ENCODE data around the gene INO80B. TPM values are rescaled to one million over a fixed set of nuclear protein-coding genes. Genes with fewer than 3 reads are reported as not detected.
A peak's percentile ranks its signal among the peaks of the same experiment; 100 is the strongest.

Gene INO80B
- total RNA-seq, 2 experiments from 2014 or later = 41.3 to 41.8 TPM

GRCh38 chr2:74423231-74424095 lies 31.4 kb upstream of the INO80B start:
- Mint-ChIP-seq H3K27ac (peak overlapping the region; percentile 96), H3K9me3 (no peaks in the 10 kb centered on the region), H3K36me3 (ENCODE audit: low read depth) (peaks cover 16% of the 10 kb centered on the region), H3K4me1 (ENCODE audit: low read depth) (peaks cover 30% of the 10 kb centered on the region), H3K27me3 (no peaks in the 10 kb centered on the region), H3K4me3 (peak overlapping the region; percentile 100)
- intact Hi-C loops (cut with DNase I, micrococcal nuclease) = loop anchor here in 1 of 2 experiments (5.0 kb wide), 1 partner anchor 49 kb away; the partner anchor contains the start of gene MRPL53
- no peak for TF ChIP-seq CTCF (IDR thresholded peaks at IDR 0.05)
- ATAC-seq (ENCODE audit: poor library complexity) = no peak
- H3K4me1 ChIP-seq (ENCODE audit: insufficient read depth, low read length) = peaks cover 20% of the 10 kb centered on the region
- H3K36me3 ChIP-seq (ENCODE audit: insufficient read depth, low read length) = peaks cover 11% of the 10 kb centered on the region
- ChIA-PET CTCF (no interaction called here), POLR2A (interaction anchor here (1.1 to 2.9 kb wide), 3 partner anchors 10 to 31 kb away, joined by 3 to 23 read pairs (median 3); partner anchors contain the start of gene INO80B)
- H3K27me3 ChIP-seq (ENCODE audit: control insufficient read depth in 1 of 2, insufficient read depth in 2 of 2, low read length in 2 of 2) = no peaks in the 10 kb centered on the region
- H3K4me3 ChIP-seq (ENCODE audit: low read length) = no peak overlapping the region
- no peak for DNase-seq
- no peaks in the 10 kb centered on the region for H3K9me3 ChIP-seq (ENCODE audit: control insufficient read depth in 1 of 2, insufficient read depth in 1 of 2, low read length in 2 of 2)
- no peak overlapping the region for H3K27ac ChIP-seq (ENCODE audit: low read depth in 1 of 2, low read length in 2 of 2)

- Mint-ChIP-seq H3K4me3 (no peak overlapping the region), H3K36me3 (ENCODE audit: low read depth) (peaks cover 16% of the 10 kb centered on the region), H3K27me3 (no peaks in the 10 kb centered on the region), H3K4me1 (ENCODE audit: low read depth) (peaks cover 30% of the 10 kb centered on the region), H3K27ac (peak overlapping the region; percentile 47), H3K9me3 (no peaks in the 10 kb centered on the region)
- no peak for DNase-seq
- no peak overlapping the region for H3K27ac ChIP-seq (ENCODE audit: low read depth in 1 of 2, low read length in 2 of 2)
- no peak overlapping the region for H3K4me3 ChIP-seq (ENCODE audit: low read length)
- no peaks in the 10 kb centered on the region for H3K9me3 ChIP-seq (ENCODE audit: control insufficient read depth in 1 of 2, insufficient read depth in 1 of 2, low read length in 2 of 2)
- H3K27me3 ChIP-seq (ENCODE audit: control insufficient read depth in 1 of 2, insufficient read depth in 2 of 2, low read length in 2 of 2) = no peaks in the 10 kb centered on the region
- no peak for TF ChIP-seq CTCF (IDR thresholded peaks at IDR 0.05)
- ChIA-PET POLR2A (no interaction called here), CTCF (no interaction called here)
- intact Hi-C loops (cut with DNase I, micrococcal nuclease) = loop anchor here in 1 of 2 experiments (5.0 kb wide), 1 partner anchor 48 kb away; the partner anchor contains the start of gene MRPL53
- H3K36me3 ChIP-seq (ENCODE audit: insufficient read depth, low read length) = peaks cover 11% of the 10 kb centered on the region
- H3K4me1 ChIP-seq (ENCODE audit: insufficient read depth, low read length) = peaks cover 20% of the 10 kb centered on the region
- ATAC-seq (ENCODE audit: poor library complexity) = no peak
Measured at GRCh38 chr2:74424139-74424992, 30.5 kb upstream of the INO80B start.

- CTCF ChIA-PET = no interaction called here
- no peak for ATAC-seq (ENCODE audit: poor library complexity)
- Histone ChIP-seq H3K4me1 (ENCODE audit: insufficient read depth, low read length) (peaks cover 20% of the 10 kb centered on the region), H3K9me3 (ENCODE audit: control insufficient read depth in 1 of 2, insufficient read depth in 1 of 2, low read length in 2 of 2) (no peaks in the 10 kb centered on the region), H3K27ac (ENCODE audit: low read depth in 1 of 2, low read length in 2 of 2) (no peak overlapping the region), H3K27me3 (ENCODE audit: control insufficient read depth in 1 of 2, insufficient read depth in 2 of 2, low read length in 2 of 2) (no peaks in the 10 kb centered on the region), H3K36me3 (ENCODE audit: insufficient read depth, low read length) (peaks cover 11% of the 10 kb centered on the region), H3K4me3 (ENCODE audit: low read length) (no peak overlapping the region)
- intact Hi-C loops (cut with DNase I, micrococcal nuclease) = loop anchor here in 1 of 2 experiments (5.0 kb wide), 1 partner anchor 47 kb away; the partner anchor contains the start of gene MRPL53
- Mint-ChIP-seq H3K27me3 (no peaks in the 10 kb centered on the region), H3K4me1 (ENCODE audit: low read depth) (peaks cover 26% of the 10 kb centered on the region), H3K27ac (no peak overlapping the region), H3K9me3 (no peaks in the 10 kb centered on the region), H3K4me3 (no peak overlapping the region), H3K36me3 (ENCODE audit: low read depth) (peaks cover 16% of the 10 kb centered on the region)
- POLR2A ChIA-PET = interaction anchor here (1.3 kb wide), 1 partner anchor 30 kb away, joined by 4 read pairs; the partner anchor contains the start of gene INO80B
- no peak for TF ChIP-seq CTCF (IDR thresholded peaks at IDR 0.05)
- DNase-seq = no peak
Measured at GRCh38 chr2:74424995-74425406, 29.9 kb upstream of the INO80B start.

Measured in CD4-positive, alpha-beta T cell (primary cell).